Natural killer cell (primary cell): ENCODE measurements around the gene CDK18. TPM values are rescaled to one million over a fixed set of nuclear protein-coding genes. Genes with fewer than 3 reads are reported as not detected.

ENCODE experiments used
- ATAC-seq, 3 donors: fragments of 150-1000 bp in 2 of 3; fragments of 200-7000 bp in 1 of 3; cut with Tn5 transposase; 1 replicate in 1 of 3; 2 replicates in 2 of 3; pipeline ENCODE4 v1.10.0; 2021; ENCODE audit warnings: mild to moderate bottlenecking in 2 of 3, moderate library complexity in 2 of 3
- DNase-seq, 2 donors: peaks; one replicate each; pipeline versions ENCODE4 v3.0.0 to v3.0.0-alpha.2; 2013 to 2021; ENCODE audit warnings: mixed read lengths in 1 of 2
- H3K27ac ChIP-seq: one replicate; pipeline ENCODE4 v1.5.1; 2013; ENCODE audit warnings: mild to moderate bottlenecking, low read length
- H3K27me3 ChIP-seq: one replicate; pipeline ENCODE4 v1.6.1; 2013; ENCODE audit warnings: low read length; ENCODE audit not compliant: control insufficient read depth, insufficient read depth
- H3K36me3 ChIP-seq: one replicate; pipeline ENCODE4 v1.6.1; 2013; ENCODE audit warnings: low read length; ENCODE audit not compliant: control insufficient read depth, insufficient read depth
- H3K4me1 ChIP-seq: one replicate; pipeline ENCODE4 v1.6.1; 2013; ENCODE audit warnings: low read length; ENCODE audit not compliant: control insufficient read depth, insufficient read depth
- H3K4me3 ChIP-seq: one replicate; pipeline ENCODE4 v1.5.1; 2013; ENCODE audit warnings: low read length
- H3K9me3 ChIP-seq: one replicate; pipeline ENCODE4 v1.6.1; 2013; ENCODE audit warnings: low read length; ENCODE audit not compliant: control insufficient read depth, insufficient read depth
- H3K27ac Mint-ChIP-seq, 2 donors: one replicate each; pipeline ENCODE4 v1.8.0; 2022; ENCODE audit warnings: mild to moderate bottlenecking in 2 of 2, mixed read lengths in 2 of 2, moderate library complexity in 1 of 2
- H3K27me3 Mint-ChIP-seq, 2 donors: one replicate each; pipeline ENCODE4 v1.8.0; 2022; ENCODE audit warnings: low read depth in 2 of 2, mixed read lengths in 2 of 2
- H3K36me3 Mint-ChIP-seq: one replicate; pipeline ENCODE4 v1.8.0; 2022; ENCODE audit warnings: mixed read lengths
- H3K4me1 Mint-ChIP-seq, 2 donors: one replicate each; pipeline ENCODE4 v1.8.0; 2022; ENCODE audit warnings: mixed read lengths in 2 of 2
- H3K4me3 Mint-ChIP-seq: one replicate; pipeline ENCODE4 v1.8.0; 2022; ENCODE audit warnings: mild to moderate bottlenecking, moderate library complexity, mixed read lengths
- H3K9me3 Mint-ChIP-seq, 2 donors: one replicate each; pipeline ENCODE4 v1.8.0; 2022; ENCODE audit warnings: mixed read lengths in 2 of 2
- WGBS: methylation state at CpG from one replicate; pipeline ENCODE4 v1.1.7; 2013; ENCODE audit warnings: missing lambda C conversion rate; ENCODE audit not compliant: insufficient coverage; 5-methylcytosine and 5-hydroxymethylcytosine counted together
- intact Hi-C: fragments of 100-400 bp; cut with micrococcal nuclease; formaldehyde crosslinking; loops from one replicate; pipeline ENCODE4 v1.14.2; 2022
- total RNA-seq, 4 donors: library from RNA; stranded (reverse); fragments of 120-200 nt in 1 of 4; gene quantifications; one replicate each; pipeline versions ENCODE4 v1.2.3 to v1.2.4, GENCODE V29; 2013 to 2022
- TF ChIP-seq, protein P1 (sequence below): fragments of 200-600 bp; IDR thresholded peaks from one replicate; pipeline ENCODE4 v1.8.0; 2022; ENCODE audit warnings: antibody characterized with exemption

Gene CDK18
- total RNA-seq, 3 donors from 2014 or later (not counting 1 experiment from before 2014, with no cell fraction given), result 1.9 to 5.3 (median 4.0) TPM

DNA sequence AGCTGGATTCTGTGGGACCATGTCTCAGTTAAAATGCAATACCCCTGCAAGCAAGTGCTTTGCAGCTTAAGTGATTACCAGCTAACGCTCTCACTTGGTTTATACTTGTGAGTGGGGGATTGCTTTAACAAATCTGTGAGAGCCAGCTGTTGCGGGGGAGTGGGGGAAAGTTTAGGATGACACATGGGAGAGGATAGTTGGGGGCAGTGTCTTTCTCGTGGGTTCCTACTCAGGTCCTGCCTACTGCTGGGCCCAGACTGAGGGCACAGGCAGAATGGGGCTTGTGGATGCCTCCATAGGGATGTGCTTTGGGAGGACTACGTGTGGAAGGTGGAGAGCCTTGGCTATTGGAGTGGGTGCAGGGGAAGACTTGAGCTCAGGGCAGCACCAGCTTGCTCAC, 67.3 kb downstream of the CDK18 start:
- 85% methylated on average over 4 of the region's 4 CpGs for WGBS
- peaks cover 23% of the 10 kb centered on the region for H3K27me3 ChIP-seq
- no peak for ATAC-seq

DNA sequence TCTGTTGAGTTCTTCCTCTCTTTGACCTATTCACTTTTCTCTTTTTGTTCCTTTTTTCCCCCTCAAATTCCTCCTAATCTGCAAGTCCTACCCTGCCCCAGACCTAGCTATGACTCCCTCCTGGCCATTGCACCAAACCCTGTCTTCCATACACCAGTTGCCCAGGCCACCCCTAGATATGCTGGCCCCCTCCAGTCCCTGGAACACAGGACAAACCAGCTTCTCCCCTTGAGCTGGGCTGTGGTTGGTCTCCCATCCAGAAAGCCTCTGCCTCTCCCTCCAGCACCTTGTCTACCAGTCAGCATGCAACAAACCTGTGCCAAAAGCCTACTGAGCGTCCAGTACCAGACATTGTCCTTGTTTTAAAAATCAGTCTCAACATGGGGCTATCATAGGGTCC, 68.0 kb downstream of the CDK18 start:
- no peaks in the 10 kb centered on the region for H3K9me3 ChIP-seq
- intact Hi-C loops, result no loop called here
- peaks cover 23% of the 10 kb centered on the region for H3K27me3 ChIP-seq
- no peak overlapping the region for H3K27ac ChIP-seq
- Mint-ChIP-seq H3K9me3 (no peaks in the 10 kb centered on the region), H3K27me3 (peaks cover 38 to 42% of the 10 kb centered on the region in 2 donors), H3K4me1 (no peaks in the 10 kb centered on the region), H3K4me3 (no peak overlapping the region), H3K27ac (no peak overlapping the region), H3K36me3 (no peaks in the 10 kb centered on the region)
- peaks cover 4% of the 10 kb centered on the region for H3K4me1 ChIP-seq
- no peak for DNase-seq
- no peaks in the 10 kb centered on the region for H3K36me3 ChIP-seq
- WGBS, result 0% methylated on average over 1 of the region's 1 CpG
- TF ChIP-seq, protein P1, sequence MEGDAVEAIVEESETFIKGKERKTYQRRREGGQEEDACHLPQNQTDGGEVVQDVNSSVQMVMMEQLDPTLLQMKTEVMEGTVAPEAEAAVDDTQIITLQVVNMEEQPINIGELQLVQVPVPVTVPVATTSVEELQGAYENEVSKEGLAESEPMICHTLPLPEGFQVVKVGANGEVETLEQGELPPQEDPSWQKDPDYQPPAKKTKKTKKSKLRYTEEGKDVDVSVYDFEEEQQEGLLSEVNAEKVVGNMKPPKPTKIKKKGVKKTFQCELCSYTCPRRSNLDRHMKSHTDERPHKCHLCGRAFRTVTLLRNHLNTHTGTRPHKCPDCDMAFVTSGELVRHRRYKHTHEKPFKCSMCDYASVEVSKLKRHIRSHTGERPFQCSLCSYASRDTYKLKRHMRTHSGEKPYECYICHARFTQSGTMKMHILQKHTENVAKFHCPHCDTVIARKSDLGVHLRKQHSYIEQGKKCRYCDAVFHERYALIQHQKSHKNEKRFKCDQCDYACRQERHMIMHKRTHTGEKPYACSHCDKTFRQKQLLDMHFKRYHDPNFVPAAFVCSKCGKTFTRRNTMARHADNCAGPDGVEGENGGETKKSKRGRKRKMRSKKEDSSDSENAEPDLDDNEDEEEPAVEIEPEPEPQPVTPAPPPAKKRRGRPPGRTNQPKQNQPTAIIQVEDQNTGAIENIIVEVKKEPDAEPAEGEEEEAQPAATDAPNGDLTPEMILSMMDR, result no peak
- ATAC-seq, result no peak
- H3K4me3 ChIP-seq, result no peak overlapping the region

More for the DNA sequence above, 67.3 kb downstream of the CDK18 start:
- Mint-ChIP-seq H3K36me3 (no peaks in the 10 kb centered on the region), H3K27ac (no peak overlapping the region), H3K4me1 (no peaks in the 10 kb centered on the region), H3K9me3 (no peaks in the 10 kb centered on the region), H3K4me3 (no peak overlapping the region), H3K27me3 (peaks cover 36% of the 10 kb centered on the region in 2 donors)
- intact Hi-C loops, result no loop called here
- H3K4me3 ChIP-seq, result no peak overlapping the region
- H3K36me3 ChIP-seq, result no peaks in the 10 kb centered on the region
- H3K4me1 ChIP-seq, result peaks cover 4% of the 10 kb centered on the region
- DNase-seq, result no peak
- no peak overlapping the region for H3K27ac ChIP-seq
- H3K9me3 ChIP-seq, result no peaks in the 10 kb centered on the region
- TF ChIP-seq, protein P1, result no peak

DNA sequence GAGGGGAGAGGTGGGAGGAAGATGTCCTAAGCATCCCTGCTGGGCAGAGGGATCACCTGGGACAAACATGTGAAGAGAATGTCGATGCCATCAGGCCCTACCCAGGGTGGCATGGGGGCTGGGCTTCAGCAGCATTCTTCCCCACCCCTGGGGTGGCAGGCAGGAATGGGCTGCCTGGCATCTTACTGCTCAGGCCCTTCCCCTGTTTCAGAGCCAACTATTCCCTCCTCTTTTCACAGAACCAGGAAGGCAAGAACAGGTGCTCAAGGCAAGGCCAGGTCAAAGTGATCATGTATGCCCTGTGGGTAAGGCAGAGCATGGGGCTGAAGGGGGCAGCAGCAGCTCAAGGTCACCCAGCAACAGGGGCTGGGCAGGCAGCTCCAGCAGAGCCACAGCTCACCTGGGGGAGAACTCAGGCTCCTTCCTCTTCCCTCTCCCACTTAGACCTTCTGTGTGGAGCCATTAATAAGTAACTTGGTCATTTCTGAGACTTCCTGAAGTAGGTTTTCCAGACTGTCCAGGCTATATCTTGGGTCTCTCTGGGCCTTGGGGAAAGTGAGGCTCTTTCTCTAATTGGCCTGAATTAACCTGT, 70.9 kb downstream of the CDK18 start:
- H3K27ac Mint-ChIP-seq, result no peak overlapping the region
- Histone ChIP-seq H3K4me1 (no peaks in the 10 kb centered on the region), H3K4me3 (no peak overlapping the region), H3K9me3 (no peaks in the 10 kb centered on the region), H3K36me3 (no peaks in the 10 kb centered on the region), H3K27ac (no peak overlapping the region), H3K27me3 (peaks cover 4% of the 10 kb centered on the region)
- H3K4me3 Mint-ChIP-seq, result no peak overlapping the region
- 91% methylated on average over 1 of the region's 1 CpG for WGBS
- no peaks in the 10 kb centered on the region for H3K36me3 Mint-ChIP-seq
- H3K27me3 Mint-ChIP-seq, result peaks cover 34 to 40% of the 10 kb centered on the region in 2 donors
- ATAC-seq (no peak), DNase-seq (no peak)
- TF ChIP-seq, protein P1, result no peak
- no peaks in the 10 kb centered on the region for H3K4me1 Mint-ChIP-seq
- H3K9me3 Mint-ChIP-seq, result no peaks in the 10 kb centered on the region
- intact Hi-C loops, result no loop called here

DNA sequence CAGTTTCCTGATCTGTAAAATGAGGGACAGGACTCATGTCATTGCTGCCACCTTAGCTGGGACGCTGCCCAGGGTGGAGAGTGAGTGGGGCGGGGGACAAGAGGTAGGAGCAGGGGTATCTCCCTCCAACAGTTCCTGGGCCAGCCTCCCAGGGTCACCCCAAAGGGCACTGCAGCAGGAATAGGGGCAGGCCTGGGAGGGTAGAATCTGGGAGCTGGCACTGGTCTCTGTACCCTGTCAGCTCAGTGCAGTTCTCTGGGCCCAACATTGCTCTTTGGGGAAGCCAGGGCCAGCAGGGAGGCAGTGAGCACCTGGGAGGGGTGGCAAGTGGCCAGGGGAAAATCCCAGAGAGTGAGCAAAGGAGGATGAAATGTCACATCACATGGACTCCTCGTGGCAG, 71.5 kb downstream of the CDK18 start:
- intact Hi-C loops, result no loop called here
- no peak overlapping the region for H3K4me3 ChIP-seq
- H3K36me3 Mint-ChIP-seq, result no peaks in the 10 kb centered on the region
- H3K4me3 Mint-ChIP-seq, result no peak overlapping the region
- no peaks in the 10 kb centered on the region for H3K4me1 Mint-ChIP-seq
- H3K27me3 Mint-ChIP-seq, result peaks cover 30 to 34% of the 10 kb centered on the region in 2 donors
- H3K9me3 ChIP-seq, result no peaks in the 10 kb centered on the region
- 79% methylated on average over 3 of the region's 3 CpGs for WGBS
- H3K27ac Mint-ChIP-seq, result no peak overlapping the region
- DNase-seq (no peak), ATAC-seq (no peak)
- TF ChIP-seq, protein P1, result no peak
- H3K9me3 Mint-ChIP-seq, result no peaks in the 10 kb centered on the region
- H3K27ac ChIP-seq, result no peak overlapping the region
- peaks cover 3% of the 10 kb centered on the region for H3K27me3 ChIP-seq
- no peaks in the 10 kb centered on the region for H3K4me1 ChIP-seq
- no peaks in the 10 kb centered on the region for H3K36me3 ChIP-seq
